ENCODE results near the gene BUB3.
"Not testable (repeated sequence)": the region's sequence is repeated elsewhere in the genome, so short reads cannot be mapped to it uniquely, and the experiment has no call there.

Gene BUB3

DNA sequence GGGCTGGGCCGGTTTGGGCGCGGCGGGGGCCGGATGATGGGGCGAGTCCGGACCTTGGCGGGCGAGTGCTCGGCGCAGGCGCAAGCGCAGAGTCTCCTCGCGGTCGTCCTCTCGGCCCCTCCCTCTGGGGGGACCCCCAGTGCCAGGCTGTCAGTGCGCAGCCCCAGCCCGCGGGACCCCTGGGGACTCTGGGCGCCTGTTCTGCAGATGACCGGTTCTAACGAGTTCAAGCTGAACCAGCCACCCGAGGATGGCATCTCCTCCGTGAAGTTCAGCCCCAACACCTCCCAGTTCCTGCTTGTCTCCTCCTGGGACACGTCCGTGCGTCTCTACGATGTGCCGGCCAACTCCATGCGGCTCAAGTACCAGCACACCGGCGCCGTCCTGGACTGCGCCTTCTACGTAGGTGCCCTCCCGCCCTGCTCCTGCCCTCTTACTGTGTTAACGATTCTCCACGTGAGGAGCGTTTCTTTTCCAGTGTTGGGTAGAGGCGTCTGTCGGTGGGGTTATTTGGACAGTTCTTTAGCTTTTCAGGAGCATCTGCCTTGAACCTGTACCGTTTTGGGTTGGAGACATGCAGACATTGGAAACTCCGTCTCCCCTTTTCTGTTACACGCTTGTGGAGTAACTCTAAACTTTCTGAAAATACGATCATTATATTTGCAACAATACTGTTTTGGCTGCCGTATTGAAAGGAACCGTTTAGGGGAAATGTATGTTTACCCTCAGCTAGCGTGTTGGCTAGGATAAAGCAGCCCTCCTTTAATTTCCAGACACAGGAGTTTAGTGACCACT lies 706 bp downstream of the BUB3 start:
- DNase-seq: no peak

- DNase-seq: no peak
These were observed 1.9 kb downstream of the BUB3 start for GRCh38 chr10:123156078-123156477.

DNA sequence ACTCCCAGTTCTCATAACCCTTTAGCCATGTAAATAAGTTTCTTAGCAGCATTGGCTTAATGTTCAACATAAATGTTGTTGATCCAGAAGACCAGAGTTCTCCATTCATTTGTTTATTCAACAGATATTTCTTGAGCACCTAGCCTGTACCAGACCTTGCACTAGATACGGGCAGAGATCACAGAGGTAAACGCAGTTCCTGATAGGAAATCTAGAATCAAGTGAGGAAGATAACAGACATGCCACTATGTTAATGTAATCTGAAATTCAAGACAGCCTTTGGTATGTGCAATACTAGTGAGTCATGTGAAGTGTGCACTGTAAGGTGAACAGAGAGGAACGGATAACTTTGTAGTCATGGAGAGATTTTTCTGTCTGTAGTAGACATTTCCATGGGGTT lies 3.0 kb downstream of the BUB3 start:
- DNase-seq: no peak

- no peak for DNase-seq
These were observed 4.5 kb downstream of the BUB3 start for GRCh38 chr10:123158682-123159081.

- no peak for DNase-seq
These were observed 6.2 kb downstream of the BUB3 start for GRCh38 chr10:123160311-123160980.

GRCh38 chr10:123164319-123164718 lies 10.1 kb downstream of the BUB3 start:
- no peak for DNase-seq

GRCh38 chr10:123165445-123166072 lies 11.4 kb downstream of the BUB3 start:
- no peak for DNase-seq

DNA sequence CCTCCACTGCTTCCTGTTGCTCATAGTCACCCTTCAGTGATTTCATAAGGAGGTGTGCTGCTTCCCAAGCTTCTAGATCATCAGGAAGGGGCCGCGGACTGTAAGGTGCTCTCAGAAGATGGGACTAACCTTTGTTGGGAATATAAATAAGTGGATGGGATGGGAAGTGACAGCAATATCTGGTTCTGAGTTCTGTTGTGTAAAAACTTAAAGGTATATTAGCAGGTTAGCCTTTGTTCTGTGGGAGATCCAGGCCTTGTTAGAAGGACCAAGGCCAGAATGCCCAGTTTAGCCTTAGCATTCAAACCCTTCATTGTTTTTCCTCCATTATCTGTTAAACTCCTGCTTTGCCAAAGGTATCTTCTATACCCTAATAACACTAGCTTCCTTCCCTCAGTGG lies 12.4 kb downstream of the BUB3 start:
- DNase-seq: no peak

DNA sequence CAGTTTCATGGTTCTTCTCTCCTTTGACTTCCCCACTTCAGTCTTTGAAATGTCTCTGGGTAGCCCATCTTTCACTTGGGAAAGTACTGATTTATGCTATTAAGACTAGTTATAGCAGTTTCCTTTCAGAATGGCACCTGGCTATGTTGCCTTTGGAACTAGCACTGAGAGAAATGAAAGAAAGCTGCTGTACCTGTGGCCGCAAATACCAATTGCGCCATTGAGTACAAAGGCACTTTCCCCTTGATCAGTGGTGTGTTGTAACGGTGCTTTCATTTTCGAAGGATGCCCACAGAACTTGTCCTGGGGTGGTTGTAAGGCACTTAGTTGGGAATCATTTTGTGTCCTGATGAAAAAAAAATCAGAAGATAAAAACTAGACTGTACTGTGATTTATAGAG lies 16.8 kb downstream of the BUB3 start:
- DNase-seq: no peak

- DNase-seq: not testable (repeated sequence)
These were observed 17.4 kb downstream of the BUB3 start for GRCh38 chr10:123171616-123172015.

GRCh38 chr10:123175389-123176387 lies 21.5 kb downstream of the BUB3 start:
- DNase-seq: no peak

DNA sequence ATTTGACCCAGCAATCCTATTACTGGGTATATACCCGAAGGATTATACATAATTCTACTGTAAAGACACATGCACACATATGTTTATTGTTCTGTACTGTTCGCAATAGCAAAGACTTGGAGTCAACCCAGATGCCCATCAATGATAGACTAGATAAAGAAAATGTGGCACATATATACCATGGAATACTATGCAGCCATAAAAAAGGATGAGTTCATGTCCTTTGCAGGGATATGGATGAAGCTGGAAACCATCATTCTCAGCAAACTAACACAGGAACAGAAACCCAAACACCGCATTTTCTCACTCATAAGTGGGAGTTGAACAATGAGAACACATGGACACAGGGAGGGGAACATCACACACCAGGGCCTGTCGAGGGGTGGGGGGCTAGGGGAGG lies 24.2 kb downstream of the BUB3 start:
- DNase-seq: not testable (repeated sequence)

GRCh38 chr10:123180101-123181090 lies 26.2 kb downstream of the BUB3 start:
- DNase-seq: no peak

DNA sequence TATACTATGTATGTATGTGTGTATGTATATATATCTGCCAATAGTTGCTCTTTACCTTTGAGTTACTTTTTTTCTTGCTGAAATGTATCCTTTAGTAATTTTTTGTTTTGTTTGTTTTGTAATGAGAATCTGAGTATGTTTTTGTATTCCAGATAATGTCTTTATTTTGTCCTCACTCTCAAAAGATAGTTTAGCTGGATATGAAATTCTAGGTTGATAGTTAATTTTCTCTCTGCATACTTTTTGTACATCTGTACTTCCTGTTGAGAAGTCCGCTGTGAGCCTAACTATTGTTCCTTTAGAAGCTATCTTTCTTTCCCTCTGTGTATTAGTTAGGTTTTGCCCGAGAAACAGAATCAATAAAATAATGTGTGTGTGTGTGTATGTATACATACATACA lies 29.5 kb downstream of the BUB3 start:
- DNase-seq: no peak

- DNase-seq: no peak
These were observed 33.6 kb downstream of the BUB3 start for GRCh38 chr10:123187781-123188180.

GRCh38 chr10:123191886-123192285 lies 37.7 kb downstream of the BUB3 start:
- no peak for DNase-seq

DNA sequence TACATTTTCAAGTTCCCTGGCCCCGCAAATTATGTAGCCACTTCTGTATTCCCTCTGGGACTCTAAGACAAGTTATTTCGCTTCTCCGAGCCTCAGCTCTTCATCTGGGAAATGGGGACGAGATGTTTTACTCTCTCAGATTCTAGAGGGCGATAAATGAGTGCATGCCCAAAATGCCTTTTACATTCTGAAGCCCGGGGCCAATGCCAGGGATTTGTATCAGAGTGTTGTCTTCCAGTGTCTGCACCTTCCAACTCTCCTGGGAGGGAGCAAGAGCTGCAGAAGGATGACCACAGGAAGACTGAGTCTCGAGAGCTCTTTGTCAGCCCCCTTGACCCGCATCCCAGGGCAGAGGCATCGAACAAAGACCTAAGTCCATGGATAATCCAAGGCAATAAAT lies 39.9 kb downstream of the BUB3 start:
- no peak for DNase-seq

- DNase-seq: no peak
These were observed 46.3 kb downstream of the BUB3 start for GRCh38 chr10:123200531-123200930.

- DNase-seq: no peak
These were observed 48.3 kb downstream of the BUB3 start for GRCh38 chr10:123202506-123202905.

GRCh38 chr10:123203393-123204126 lies 49.4 kb downstream of the BUB3 start:
- DNase-seq: no peak

DNA sequence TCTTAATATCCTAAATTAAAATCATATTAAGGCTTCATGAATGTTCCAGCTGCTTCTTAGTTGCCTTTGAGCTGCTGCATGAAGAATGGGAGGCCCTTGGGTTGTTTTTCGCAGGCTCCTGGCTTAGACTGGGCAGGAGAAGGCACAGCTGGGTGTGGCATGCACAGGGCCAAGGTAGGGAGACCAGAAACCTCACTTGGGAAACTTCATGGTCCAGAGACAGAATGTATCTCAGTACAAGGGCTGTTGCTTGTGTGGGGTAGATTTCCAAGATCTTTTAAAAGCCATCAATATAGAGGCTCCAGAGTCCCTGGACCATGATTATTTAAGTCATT lies 49.9 kb downstream of the BUB3 start:
- DNase-seq: no peak
